LHCN-M2 (cell line): ENCODE results near the gene MSX1. TPM values are rescaled to one million over a fixed set of nuclear protein-coding genes. Genes with fewer than 3 reads are reported as not detected.

Experiments
- DNase-seq: peaks from one replicate; pipeline ENCODE4 v3.0.0-alpha.2; 2012; ENCODE audit warnings: low read depth
- total RNA-seq: library from RNA; depleted of rRNA; stranded (reverse); fragments of >200 nt; gene quantifications from 2 replicates; pipeline ENCODE4 v1.2.3, GENCODE V29; 2014; rRNA removed

MSX1 gene
- total RNA-seq, 1 experiment from 2014 or later = 12.2 TPM

DNA sequence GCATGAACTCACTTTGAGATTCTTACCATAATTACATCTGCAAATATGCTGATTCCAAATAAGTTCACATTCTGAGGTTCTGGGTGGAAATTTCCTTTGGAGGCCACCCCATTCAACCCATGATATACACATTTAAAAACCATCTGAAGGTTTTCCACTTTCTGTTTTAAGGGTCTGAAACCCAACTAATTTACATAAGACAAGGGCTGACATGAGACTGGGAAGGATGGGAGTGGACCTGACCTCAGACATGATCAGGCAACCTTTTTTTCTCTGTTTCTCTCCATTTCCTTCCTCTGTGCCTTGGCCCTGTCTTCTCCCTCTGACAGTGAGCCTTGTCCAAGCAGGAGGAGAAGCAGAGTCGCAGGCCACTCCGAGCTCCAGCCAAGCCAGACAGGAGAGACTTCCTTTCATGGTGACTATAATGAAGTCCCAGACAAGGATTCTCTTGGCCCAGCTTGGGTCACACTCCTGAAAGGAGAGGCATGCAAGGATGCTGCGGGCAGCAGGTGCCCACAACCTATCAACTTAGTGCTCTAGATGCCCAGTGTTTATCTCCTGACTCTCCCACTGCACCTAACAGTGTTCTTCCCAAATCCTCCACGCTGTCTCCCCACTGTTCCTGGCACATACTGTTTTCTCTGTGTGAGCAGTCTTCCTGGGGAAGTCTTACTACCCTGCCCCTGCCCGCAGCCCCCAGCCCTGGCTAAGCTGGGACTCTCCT lies 39.9 kb downstream of the MSX1 start:
- DNase-seq = no peak

DNA sequence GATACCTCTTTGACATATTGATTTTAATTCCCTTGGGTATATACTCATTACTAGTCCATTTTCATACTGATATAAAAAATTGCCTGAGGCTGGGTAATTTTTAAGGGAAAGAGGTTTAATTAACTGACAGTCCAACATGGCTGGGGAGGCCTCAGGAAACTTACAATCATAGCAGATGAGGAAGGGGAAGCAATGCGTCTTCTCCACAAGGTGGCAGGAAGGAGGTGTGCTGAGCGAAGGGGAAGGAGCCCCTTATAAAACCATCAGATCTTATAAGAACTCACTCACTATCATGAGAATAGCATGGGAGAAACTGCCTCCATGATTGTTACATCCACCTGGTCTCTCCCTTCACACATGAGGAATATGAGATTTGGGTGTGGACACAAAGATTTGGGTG lies 42.4 kb downstream of the MSX1 start:
- no peak for DNase-seq

- no peak for DNase-seq
Measured at GRCh38 chr4:4912155-4912554, 52.7 kb downstream of the MSX1 start.

DNA sequence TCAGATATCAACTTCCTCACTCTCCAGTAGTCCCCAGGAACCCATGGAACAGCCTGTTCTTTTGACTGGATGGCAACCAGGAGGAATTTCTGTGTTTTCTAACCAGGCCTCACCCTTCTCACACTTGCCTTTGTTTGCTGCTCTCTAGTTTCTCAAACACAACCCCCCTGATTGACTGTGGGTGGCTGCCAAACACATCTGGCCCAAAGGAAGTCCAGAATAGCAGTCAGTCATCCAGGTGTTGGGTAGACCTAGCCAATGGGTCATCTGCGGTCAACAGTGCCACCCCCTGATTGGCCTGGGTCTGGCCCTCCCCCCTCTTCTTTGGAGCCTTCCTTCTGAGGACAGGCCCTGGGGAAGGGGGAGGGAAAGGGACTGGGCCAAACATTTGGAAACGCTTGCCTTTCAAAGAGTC lies 53.7 kb downstream of the MSX1 start:
- no peak for DNase-seq

Other genes with a start within 250 kb of the MSX1 start
- not detected in 2 replicates for gene CYTL1, start 159.8 kb downstream of the MSX1 start, total RNA-seq
- 0.52 and 0.77 TPM in 2 replicates for gene STK32B, start 191.8 kb downstream of the MSX1 start, total RNA-seq